Activated CD8-positive, alpha-beta memory T cell treated with anti-CD3 and anti-CD28 coated beads, Interleukin-2, amount 50 U/mL, for 4 hours (primary cell): ENCODE results near the gene ALOX5.

Source experiments
- DNase-seq: peaks from one replicate; pipeline ENCODE4 v3.0.0-alpha.2; 2020

Gene ALOX5

DNA sequence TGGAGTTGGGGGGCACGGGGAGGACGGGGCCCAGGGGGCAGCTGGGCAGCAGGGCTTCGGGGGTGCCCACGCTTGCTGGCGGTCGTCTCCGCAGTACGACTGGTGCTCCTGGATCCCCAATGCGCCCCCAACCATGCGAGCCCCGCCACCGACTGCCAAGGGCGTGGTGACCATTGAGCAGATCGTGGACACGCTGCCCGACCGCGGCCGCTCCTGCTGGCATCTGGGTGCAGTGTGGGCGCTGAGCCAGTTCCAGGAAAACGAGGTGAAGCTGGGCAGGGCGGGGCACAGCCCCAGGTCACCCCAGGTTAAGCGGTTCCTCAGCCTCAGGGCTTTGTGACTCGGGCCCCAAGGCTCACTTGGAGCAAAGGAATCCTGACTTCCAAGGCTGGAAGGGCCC lies 70.0 kb downstream of the ALOX5 start:
- DNase-seq = no peak

DNA sequence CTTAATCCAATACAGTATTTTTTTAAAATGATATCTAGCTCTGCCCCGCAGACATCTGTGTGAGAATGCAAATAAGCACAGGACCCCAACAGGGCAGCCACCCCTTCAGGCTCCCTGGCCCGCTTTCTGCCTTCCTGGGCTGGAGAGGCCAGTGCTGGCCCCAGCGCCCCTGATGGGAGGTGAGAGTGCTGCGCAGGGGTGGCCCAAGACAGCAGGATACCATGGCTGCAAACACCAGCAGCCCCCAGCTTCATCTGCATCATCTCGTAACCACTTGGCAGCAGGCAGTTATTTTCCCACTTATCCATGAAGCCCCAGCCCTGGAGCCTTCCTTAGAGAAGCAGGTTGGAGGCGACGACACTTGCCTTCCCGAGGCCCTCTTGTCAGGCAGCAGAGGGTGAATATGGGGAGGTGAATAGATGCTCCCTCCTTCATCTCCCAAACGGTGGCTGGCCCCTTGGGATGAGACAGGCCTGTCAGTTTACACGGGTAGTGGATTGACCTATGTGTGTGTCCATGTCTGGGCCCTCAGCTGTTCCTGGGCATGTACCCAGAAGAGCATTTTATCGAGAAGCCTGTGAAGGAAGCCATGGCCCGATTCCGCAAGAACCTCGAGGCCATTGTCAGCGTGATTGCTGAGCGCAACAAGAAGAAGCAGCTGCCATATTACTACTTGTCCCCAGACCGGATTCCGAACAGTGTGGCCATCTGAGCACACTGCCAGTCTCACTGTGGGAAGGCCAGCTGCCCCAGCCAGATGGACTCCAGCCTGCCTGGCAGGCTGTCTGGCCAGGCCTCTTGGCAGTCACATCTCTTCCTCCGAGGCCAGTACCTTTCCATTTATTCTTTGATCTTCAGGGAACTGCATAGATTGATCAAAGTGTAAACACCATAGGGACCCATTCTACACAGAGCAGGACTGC lies 71.2 kb downstream of the ALOX5 start:
- DNase-seq = no peak

DNA sequence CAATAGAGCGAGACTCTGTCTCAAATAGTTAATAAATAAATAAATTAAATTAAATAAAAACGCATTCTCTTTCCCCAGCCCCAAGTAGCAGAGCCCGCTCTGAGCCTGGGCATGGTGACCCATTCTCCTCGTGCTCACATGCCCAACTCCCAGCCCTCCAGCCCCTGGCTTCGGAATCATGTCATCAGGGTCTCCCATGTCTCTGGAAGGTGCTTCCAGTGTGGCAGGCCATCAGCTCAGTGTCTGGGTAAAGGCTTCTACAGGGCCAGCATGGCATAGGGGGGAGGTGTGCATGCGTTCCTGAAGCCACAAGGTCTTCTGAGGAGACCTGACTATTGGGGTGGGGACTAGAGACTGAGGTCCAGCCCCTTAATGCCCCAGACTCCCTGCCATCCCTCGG lies 72.8 kb downstream of the ALOX5 start:
- no peak for DNase-seq

DNA sequence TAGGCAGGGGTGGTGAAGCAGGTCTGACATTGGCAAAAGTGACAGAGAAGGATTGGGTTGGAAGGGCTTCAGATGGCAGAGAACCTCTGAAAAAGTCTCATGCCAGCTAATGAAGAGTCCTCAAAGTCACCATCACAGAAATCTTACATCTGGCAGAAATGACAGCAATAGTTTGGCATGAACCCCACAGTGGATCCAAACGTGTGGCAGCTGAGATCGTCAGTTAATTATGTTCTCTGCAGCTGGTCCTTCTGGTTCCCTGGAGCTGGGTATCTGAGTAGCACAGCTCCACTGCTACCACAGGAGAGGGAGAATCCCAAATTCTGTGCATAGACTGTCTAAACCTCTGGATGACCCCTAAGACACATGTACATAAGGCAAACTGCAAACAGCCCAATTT lies 73.4 kb downstream of the ALOX5 start:
- DNase-seq = no peak

DNA sequence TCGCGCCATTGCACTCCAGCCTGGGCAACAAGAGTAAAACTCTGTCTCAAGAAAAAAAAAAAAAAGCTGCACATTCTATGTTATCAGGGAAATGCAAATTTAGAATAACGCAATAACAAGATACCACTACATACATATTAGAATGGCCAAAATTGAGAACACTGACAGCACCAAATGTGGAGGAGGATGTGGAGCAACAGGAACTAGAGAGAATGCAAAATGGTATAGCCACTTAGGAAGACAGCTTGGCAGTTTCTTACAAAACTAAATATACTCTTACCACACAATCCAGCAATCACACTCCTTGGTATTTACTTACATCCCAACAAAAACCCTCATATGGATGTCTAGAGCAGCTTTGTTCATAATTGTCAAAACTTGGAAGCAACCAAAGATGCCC lies 76.8 kb downstream of the ALOX5 start:
- no peak for DNase-seq

DNA sequence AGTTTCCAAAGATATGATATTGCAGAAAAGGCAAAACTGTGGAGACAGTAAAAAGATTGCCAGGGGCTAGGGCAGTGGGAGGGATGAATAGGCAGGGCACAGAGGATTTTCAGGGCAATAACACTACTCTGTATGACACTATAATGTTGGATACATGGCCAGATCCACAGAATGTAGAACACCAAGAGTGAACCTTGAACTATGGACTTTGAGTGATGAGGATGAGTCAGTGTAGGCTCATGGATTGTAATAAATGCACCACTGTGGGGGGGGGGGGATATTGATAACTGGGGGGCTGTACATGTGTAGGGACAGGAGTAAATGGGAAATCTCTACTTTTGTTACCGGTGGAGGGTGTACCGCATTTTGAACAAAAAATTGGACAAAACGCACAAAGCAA lies 77.4 kb downstream of the ALOX5 start:
- no peak for DNase-seq

DNA sequence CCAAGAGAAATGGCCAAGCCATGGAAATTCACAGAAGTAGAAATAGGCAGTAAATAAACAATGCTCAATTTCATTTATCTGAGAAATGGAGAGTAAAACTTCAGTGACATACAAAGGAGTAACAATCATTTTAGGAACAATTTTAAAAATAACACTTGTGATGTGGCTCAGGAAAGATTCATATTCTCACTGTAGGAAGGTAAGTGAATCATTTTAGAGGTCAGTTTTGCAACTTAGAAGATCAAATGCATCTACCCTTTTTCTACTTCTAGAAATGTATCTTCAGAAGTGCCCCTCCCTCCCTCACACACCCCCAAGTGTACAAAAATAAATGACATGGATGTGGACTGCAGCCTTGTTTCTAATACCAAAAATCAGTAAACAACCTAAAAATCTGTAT lies 78.3 kb downstream of the ALOX5 start:
- DNase-seq = no peak

DNA sequence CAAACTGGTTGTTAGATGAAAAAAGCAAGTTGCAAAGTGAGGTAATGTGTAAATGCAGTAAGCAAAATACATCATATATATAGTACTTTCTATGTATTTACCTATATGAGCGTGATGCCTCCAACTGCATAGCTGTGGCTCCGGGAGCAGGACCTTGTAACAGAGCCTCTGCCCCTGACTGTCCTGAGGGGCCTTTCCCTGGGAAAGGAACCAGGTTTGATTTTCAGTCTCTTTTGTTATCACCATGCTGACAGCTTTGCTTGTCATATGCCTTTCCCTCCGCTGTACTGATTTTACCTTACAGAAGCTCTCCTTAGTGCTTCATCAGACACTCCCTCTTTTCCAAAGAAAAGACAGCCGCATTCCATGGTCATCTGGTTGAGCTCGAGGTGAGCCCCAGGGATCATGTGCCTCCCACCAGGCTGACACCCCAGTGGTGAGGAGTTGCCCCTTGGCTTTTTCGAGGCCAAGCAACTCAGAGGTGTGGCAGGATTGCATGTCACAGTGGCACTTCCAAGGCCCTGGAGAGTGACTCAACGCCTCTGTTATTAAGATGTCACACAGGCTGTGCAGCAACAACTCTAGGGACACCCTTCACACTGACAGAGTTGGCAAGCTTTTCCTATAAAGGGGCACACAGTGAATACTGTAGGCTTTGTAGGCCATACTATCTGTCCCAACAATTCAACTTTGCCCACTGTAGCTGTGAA lies 78.9 kb downstream of the ALOX5 start:
- no peak for DNase-seq

DNA sequence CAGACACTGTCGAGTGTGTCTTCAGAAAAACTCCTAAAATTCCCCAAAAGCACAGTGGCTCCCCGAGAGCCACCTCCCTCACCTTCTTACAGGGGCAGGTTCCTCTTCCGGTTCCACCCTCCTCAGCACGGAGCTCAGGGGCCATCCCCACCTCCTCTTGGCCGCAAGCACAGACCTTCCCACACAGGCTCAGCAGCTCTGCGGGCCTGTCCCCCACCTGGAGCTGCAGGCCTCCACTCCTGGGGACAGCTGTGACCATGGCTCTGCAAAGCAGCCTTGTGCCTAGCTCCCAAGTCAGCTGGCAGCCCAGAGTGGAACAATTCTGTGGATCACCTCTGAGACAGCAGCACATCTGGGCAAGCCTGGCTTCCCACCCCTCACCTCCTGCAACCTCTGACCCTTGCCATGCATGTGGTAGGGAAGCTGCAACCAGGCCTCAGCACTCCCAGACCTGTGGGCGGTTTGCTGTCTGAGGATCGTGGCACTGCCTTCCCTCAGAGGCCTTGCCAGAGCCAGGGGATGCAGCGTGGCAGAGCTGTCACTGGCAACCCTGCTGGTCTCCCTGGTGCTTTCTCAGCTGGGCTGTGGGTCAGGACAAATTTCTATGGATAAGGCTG lies 79.7 kb downstream of the ALOX5 start:
- DNase-seq = no peak

DNA sequence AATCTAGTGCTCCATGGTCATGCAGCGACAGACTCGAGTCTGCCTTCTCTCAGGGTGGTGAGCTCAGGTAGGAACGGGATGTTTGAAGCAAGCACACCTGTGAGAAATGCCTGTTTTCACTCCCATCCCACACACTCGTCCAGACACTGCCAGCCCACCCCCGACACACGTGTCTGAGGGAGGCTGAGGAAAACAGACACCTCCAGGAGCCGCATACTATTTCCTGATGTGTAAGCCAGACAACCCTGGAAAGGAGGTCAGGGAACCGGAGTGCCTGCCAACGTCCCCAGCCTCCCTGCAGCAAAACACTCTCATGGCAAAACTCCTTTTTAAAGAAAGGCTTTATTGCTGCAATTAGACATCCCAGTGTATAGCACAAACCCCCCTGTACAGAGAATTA lies 80.2 kb downstream of the ALOX5 start:
- no peak for DNase-seq

DNA sequence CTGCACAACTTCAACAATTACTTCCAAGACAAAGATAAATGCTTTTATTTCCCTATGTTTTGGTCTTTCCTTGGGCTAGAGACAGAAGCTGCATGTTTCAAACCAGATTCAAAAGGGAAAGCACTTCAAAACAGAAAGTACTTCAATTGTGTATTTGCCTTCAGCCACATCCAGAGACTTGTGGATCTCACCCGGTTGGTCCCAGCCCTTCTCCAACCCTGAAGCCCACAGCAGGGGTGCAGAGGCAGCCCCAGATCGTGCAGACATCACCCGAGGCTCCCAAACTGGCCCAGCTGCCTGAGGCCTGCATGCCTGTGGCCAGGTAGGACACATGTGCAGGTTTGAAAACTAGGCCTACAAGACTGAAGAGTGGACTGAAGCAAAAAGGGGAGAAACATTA lies 80.8 kb downstream of the ALOX5 start:
- DNase-seq = no peak

DNA sequence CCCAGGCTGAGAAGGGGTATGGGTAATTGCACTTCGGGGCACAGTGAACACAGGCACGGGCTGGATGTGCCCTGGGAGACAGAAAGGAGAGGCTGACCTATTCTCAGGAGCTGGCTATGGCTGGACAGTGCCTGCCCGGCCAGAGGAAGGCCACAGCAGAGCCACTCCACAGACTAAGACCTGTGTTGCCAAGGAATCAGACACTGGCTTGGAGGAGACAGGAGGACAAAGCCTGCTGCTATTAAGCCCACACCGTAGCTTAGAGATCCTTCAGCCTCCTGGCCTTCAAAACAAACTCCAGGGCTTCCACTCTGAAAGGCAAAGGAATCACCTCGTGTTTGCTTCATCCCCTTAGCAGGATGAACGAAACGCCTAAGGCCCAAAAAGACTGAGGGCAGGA lies 82.2 kb downstream of the ALOX5 start:
- DNase-seq = no peak

DNA sequence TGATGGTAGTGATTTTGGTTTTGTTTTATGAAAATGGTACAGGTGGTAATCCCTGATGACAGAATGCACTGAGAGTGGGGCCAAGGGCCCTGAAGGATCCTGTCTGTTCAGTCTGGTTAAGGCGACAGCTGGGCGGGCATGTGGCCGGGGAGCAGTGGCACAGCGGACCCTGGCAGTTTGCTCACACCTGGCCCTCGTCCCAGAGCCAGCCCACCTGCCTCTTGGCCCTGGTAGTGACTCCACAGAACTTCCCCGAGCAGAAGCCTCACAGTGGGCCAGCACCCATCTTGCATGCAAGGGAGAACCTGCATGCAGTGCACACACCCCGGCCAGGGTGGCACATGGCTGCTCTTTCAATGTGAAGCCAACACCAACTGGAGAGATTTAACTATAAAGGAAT lies 82.8 kb downstream of the ALOX5 start:
- DNase-seq = no peak

DNA sequence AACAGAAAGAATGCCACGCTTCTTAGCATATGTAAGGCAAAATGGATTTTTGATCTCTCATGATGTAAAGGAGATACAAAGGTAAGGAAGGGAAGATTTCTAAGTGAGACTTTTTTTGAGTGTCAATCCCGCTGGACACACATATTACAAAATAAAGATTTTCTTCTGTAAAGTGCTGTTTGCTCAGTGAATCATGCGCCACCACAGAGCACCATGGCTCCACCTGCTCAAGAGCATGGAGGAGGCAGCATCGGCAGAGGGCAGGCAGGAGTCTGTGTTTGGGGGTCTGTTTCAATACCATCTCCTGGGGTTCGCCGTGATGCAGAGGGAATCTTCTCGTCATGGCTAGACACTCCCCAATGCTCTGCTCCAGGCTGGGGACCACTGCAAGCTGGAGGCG lies 83.5 kb downstream of the ALOX5 start:
- DNase-seq = no peak

DNA sequence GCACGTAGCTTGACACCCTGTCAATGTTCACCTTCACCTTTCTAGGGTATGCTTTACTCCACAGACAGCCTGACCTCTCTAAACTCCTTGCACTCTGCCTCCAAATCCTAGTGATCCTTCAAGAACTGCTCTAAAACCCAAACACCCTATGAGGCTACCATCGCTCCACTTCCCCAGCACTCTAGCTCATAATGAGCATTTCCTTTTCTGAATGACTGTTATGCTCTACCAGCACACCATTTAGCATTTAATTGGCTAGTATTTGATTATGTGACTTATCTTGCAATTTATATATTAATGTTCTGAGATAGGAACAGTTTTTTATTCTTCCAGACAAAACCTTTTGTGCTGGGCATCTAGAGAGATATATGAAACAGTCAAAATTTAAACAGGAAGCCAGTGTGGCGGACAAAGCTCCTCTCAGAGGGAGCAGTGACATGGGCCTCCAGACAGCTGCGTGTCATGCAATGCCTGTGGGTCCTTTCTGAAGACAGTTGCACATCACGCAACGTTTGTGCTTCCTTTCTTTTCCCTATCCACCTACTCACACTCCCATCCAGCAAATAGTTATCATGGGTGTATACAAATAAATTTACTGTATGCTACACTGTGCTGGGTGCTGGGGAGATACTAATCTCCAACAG lies 86.3 kb downstream of the ALOX5 start:
- no peak for DNase-seq

DNA sequence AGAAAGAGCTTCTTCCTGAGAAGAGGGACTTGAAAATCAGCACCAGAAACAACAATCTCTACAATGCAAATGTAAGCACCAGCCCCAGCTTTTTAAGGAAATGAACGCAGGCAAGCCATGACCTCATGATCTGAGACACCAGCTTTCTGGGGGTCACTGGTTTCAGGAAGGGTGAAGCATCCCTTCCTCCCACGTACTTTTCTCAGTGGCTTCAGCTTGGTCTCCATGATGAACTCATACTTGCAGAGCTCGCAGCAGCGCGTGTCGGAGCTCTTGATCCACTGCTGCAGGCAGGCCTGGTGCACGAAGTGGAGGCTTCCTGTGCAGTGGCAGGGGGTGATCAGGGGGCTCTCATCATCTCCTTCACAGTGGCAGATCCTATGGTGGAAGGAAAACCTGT lies 87.0 kb downstream of the ALOX5 start:
- DNase-seq = no peak

DNA sequence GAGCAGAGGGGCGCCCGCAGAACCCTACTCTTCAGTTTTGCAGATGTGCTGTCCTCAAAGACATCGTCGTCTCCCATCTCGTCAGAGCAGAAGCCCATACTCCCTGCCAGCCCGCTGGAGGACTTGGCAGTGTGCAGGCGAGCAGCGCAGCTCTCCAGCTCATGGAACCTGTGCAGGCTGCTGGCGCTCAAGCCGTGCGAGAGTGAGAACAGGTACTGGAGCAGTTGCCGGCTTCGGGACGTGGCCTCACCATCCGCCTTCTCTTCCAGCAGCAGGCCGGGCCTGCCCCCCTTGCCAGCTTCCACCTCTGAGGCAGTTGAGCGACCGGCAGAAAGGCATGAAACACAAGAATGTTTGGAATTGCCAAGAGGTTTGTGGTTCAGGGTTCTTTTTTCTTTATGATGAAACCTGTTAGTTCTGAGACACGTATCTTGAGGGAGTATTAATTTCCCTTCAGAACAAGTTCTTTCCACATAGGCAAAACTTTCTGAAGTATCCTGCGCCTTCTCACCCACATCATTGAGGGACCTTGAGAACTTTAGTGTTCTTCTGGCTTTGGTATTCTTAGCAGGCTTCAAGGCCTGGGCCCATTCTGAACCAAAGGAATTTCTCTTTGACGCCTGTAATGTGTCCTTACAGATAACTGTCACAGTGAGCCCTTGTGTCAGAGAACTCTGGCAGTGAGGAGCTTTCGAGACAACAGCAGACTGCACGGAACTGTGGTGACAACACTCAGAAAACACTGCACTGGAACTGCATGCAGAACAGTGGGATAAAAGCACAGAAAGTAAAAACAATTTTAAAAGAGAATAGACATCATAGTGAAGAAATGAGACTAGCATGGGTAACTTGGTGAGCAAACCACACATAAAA lies 89.5 kb downstream of the ALOX5 start:
- no peak for DNase-seq

DNA sequence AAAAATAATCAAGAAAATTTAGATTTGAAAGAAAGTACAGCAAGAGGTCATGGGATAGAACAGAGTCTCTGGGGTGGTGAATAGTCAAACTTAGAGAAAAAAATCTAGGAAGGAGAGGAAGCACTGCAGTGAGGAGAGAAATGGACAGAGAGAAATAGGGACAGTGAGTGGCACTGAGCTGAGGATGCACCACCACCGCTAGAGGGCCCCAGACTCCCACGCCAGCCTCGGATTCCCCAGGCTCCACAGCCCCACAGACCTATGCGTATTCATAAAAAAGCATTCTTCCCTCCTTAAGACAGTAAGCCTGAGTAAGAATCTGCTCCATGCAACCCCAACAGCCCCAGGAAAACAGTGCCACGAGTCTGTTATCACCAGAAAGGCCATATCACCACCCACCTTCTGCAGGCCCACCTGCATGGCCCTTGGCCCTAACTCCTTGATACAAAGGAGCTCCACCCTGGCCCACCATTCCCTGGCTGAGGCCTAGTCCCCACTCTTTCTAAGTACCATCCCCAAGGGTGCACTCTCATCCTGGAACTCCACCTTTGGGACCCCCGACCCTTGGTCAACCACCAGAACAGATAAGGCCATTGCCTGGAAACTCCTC lies 91.0 kb downstream of the ALOX5 start:
- DNase-seq = peak; percentile 74

DNA sequence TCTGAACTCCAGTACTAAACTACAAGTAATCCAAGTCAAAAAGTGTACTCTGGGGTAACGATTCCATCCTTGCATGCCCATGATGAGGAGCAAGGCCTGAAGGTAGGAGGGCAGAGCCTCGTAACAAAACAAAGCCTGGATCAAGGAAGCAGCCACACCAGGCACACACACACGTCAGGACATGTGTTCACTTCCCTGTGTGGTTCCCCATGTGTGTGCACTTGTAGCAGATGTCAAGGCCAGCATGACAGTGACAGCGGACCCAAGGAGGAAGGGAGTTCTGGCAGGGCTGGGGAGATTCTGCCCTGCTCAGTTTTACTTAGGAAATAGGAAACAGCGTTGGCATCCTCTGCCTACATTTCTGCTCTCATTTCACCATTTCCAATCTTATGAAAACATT lies 92.8 kb downstream of the ALOX5 start:
- DNase-seq = no peak

DNA sequence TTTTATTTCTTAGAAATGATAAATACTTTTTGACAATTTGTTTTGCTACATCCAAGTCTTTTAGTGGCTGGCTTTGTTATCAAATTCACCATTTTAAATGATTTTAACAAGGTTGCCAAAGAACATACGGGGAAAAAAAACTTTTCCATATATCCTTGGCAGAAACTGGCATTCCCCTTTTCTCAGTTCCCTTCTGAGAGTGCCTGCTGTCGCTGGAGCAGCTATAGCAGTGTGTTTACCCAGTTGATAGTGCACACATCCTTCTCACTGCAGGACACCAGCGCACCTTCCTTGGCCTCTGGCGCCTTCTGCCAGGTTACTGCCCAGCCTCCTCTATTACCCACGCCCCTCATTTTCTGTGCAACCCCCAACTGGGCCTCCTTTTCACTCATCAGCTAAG lies 94.1 kb downstream of the ALOX5 start:
- no peak for DNase-seq

DNA sequence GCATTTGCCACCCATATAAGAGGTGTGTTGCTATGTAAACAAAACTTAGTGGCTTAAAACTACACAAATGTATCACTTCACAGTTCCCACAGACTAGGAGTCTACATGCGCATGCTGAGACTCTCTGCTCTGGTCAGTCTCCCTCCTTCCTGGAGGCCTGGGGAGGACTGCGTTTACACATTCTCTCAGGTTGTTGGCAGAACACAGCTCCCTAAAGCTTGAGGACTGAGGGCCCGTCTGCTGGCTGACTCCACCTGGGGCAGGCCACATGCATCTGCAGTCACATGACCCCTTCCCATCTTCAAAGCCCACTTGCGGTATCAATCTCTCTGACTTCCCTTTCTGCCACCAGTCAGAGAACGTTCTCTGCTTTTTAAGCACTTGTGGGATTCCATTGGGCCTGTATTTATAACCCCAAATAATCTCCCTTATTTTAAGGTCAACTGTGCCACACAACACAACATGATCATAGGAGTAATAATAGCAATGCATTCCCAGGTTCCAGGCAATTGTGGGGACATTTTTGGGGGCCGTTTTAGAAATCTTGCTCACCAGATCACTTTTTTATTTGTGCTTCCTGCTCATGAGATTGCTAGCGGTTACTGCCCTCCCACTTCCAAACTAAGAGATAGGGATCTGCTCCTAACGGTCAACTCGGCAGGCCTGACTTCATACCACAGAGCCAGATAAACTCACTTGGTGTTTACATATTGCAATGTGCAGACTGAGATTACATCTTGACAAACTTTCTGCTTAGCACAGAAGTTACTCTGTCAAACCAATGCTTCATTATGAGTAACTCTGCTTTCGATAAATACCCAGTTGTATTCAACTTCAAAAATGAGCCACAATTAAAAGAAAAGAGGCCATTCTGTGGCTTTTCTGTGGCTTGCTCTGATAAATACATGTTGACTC lies 96.3 kb downstream of the ALOX5 start:
- DNase-seq = peak; percentile 34
